Vagina (tissue), 2 donors: Measurements from ENCODE around the gene MYO1E.

Experiments used
- POLR2A ChIP-seq, 2 donors: fragments of 450-650 bp; IDR thresholded peaks; one replicate each; pipeline ENCODE4 v1.6.1; 2017; ENCODE audit warnings: antibody characterized with exemption in 2 of 2, mild to moderate bottlenecking in 2 of 2, moderate library complexity in 2 of 2
- POLR2AphosphoS5 ChIP-seq, 2 donors: sonication (generic); formaldehyde crosslinking; IDR thresholded peaks; one replicate each; pipeline ENCODE4 v1.9.0; 2017; ENCODE audit warnings: antibody characterized with exemption in 2 of 2, mild to moderate bottlenecking in 2 of 2, low read depth in 1 of 2; ENCODE audit not compliant: insufficient read depth in 1 of 2
- TF ChIP-seq, protein P1 (sequence below), 3 experiments: fragments of 450-650 bp in 2 of 3; fragments of 200-600 bp in 1 of 3; sonication (generic) in 1 of 3; IDR thresholded peaks; one replicate each; pipeline ENCODE4 v1.5.1; 2017 to 2019; ENCODE audit warnings: antibody characterized with exemption in 3 of 3, mild to moderate bottlenecking in 2 of 3, moderate library complexity in 2 of 3

DNA sequence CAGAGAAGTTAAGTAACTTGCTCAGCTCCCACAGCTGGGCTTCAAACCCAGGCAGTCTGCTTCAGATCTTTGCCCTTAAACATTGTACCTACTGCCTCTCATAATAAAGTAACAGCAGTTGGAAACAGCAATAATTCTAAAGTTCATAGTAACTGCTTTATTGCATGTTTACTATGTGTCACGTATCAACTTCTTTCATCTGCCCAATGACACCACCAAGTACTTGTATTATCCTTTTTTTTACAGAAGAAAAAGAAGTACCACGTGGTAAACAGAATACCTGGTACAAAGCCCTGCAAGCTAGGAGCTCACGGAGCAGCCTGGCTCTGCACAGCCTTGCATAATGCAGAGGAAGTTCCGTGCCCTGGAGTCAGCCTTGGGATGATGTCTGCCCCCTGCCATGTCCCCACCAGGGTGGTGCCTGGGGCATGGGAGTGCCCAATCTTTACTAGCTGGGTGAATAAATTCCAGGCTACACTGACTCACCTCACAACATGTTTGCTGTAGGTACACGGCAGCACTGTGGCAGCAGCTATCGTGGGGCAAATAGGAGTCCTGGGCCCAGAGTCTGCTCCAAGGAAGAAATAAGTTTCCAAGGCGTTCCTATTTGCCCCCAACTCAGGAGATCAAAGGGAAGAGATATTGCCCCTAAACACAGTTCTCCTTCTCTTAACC, 88.8 kb downstream of the MYO1E start:
- TF ChIP-seq, protein P1, sequence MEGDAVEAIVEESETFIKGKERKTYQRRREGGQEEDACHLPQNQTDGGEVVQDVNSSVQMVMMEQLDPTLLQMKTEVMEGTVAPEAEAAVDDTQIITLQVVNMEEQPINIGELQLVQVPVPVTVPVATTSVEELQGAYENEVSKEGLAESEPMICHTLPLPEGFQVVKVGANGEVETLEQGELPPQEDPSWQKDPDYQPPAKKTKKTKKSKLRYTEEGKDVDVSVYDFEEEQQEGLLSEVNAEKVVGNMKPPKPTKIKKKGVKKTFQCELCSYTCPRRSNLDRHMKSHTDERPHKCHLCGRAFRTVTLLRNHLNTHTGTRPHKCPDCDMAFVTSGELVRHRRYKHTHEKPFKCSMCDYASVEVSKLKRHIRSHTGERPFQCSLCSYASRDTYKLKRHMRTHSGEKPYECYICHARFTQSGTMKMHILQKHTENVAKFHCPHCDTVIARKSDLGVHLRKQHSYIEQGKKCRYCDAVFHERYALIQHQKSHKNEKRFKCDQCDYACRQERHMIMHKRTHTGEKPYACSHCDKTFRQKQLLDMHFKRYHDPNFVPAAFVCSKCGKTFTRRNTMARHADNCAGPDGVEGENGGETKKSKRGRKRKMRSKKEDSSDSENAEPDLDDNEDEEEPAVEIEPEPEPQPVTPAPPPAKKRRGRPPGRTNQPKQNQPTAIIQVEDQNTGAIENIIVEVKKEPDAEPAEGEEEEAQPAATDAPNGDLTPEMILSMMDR (IDR thresholded peaks at IDR 0.05) = no peak
- TF ChIP-seq POLR2A (IDR thresholded peaks at IDR 0.05) (no peak), POLR2AphosphoS5 (IDR thresholded peaks at IDR 0.05; ENCODE audit: insufficient read depth in 1 of 2, low read depth in 1 of 2) (no peak)
